HepG2 (cell line): ENCODE data around the gene CYP4B1. TPM values are rescaled to one million over a fixed set of nuclear protein-coding genes. Genes with fewer than 3 reads are reported as not detected.

Experiments
- ATAC-seq: fragments of 200-7000 bp; cut with Tn5 transposase; 3 replicates; pipeline ENCODE4 v1.9.1; 2020; ENCODE audit warnings: mild to moderate bottlenecking, moderate library complexity
- BruUV-seq: library from RNA; stranded (reverse); fragments of 400-500 nt; replicated peaks from 2 replicates; lab custom pipeline; 2021; lab: Mats Ljungman, UMichigan
- CTCF ChIA-PET: fragments of 300-600 bp; formaldehyde crosslinking; extraction: SDS; loops from one replicate; lab custom pipeline; 2021; ENCODE audit warnings: low total read pairs, inconsistent platforms, low intra/inter-chr PET ratio; lab: Yijun Ruan, JAX
- POLR2A ChIA-PET: fragments of 350-600 bp; sonication (Branson Sonifier 250); formaldehyde crosslinking; loops from one replicate; lab custom pipeline; 2020; ENCODE audit warnings: antibody characterized with exemption, inconsistent platforms; lab: Yijun Ruan, JAX
- DNase-seq: peaks from one replicate; pipeline ENCODE4 v3.0.0-alpha.2; 2015; ENCODE audit warnings: low spot score
- FAIRE-seq: peaks from 3 replicates; lab custom pipeline; 2011; peaks lifted over from hg19 to GRCh38; lab: Jason Lieb, UNC
- H2AFZ ChIP-seq: one replicate; pipeline ENCODE4 v1.6.1; 2011; ENCODE audit warnings: low read length, inconsistent platforms
- H3K27ac ChIP-seq: fragments of 300-600 bp; 3 replicates; pipeline ENCODE4 v1.8.0; 2011; ENCODE audit warnings: mixed run types, mild to moderate bottlenecking, mixed read lengths, low read length, inconsistent platforms; ENCODE audit not compliant: insufficient read depth; ENCODE audit errors: extremely low read length
- H3K27me3 ChIP-seq, 2 experiments: fragments of 200-600 bp in 1 of 2; 2 replicates in 1 of 2; 3 replicates in 1 of 2; pipeline versions ENCODE4 v1.6.0 to v1.8.0; 2011; ENCODE audit warnings: low read length in 2 of 2, mild to moderate bottlenecking in 2 of 2, moderate library complexity in 2 of 2, inconsistent platforms in 1 of 2; ENCODE audit not compliant: insufficient read depth in 2 of 2, control insufficient read depth in 1 of 2
- H3K36me3 ChIP-seq, 2 experiments: fragments of 200-600 bp in 1 of 2; replicated peaks in 1 of 2; 2 replicates in 1 of 2; 3 replicates in 1 of 2; pipeline versions ENCODE4 v1.5.1 to v1.8.0; 2011; ENCODE audit warnings: low read length in 2 of 2, inconsistent platforms in 1 of 2; ENCODE audit not compliant: insufficient read depth in 2 of 2, control insufficient read depth in 1 of 2
- H3K4me1 ChIP-seq: 2 replicates; pipeline ENCODE4 v1.5.1; 2012; ENCODE audit warnings: low read length, inconsistent platforms; ENCODE audit not compliant: insufficient read depth
- H3K4me2 ChIP-seq: 2 replicates; pipeline ENCODE4 v1.6.0; 2011; ENCODE audit warnings: low read depth, low read length, inconsistent platforms
- H3K4me3 ChIP-seq, 3 experiments: fragments of 200-600 bp in 1 of 3; sonication (generic), shearing (Covaris generic) in 1 of 3; replicated peaks in 1 of 3; 2 replicates each; pipeline ENCODE4 v1.5.1; 2011 to 2016; ENCODE audit warnings: low read length in 3 of 3, inconsistent platforms in 2 of 3, low read depth in 2 of 3, mild to moderate bottlenecking in 2 of 3, control low read depth in 1 of 3, mixed read lengths in 1 of 3; ENCODE audit not compliant: insufficient read depth in 1 of 3
- H3K79me2 ChIP-seq: one replicate; pipeline ENCODE4 v1.6.1; 2011; ENCODE audit warnings: low read length, inconsistent platforms; ENCODE audit not compliant: insufficient read depth
- H3K9ac ChIP-seq: 2 replicates; pipeline ENCODE4 v1.6.0; 2011; ENCODE audit warnings: mild to moderate bottlenecking, low read depth, low read length, inconsistent platforms; ENCODE audit not compliant: insufficient read depth
- H3K9me3 ChIP-seq: 2 replicates; pipeline ENCODE4 v1.5.1; 2012; ENCODE audit warnings: mild to moderate bottlenecking, low read length
- H4K20me1 ChIP-seq: 2 replicates; pipeline ENCODE4 v1.6.0; 2011; ENCODE audit warnings: inconsistent platforms, mild to moderate bottlenecking, low read length, moderate library complexity; ENCODE audit not compliant: insufficient read depth
- ARHGAP35 ChIP-seq: sonication (generic); formaldehyde crosslinking; IDR thresholded peaks from 2 replicates; pipeline ENCODE4 v1.9.0; 2022; ENCODE audit warnings: mild to moderate bottlenecking, inconsistent platforms, moderate library complexity, missing genetic modification reagents, borderline replicate concordance
- ARNT ChIP-seq: fragments of 450-650 bp; IDR thresholded peaks from 2 replicates; pipeline ENCODE4 v1.6.1; 2017
- CREM ChIP-seq, 2 experiments: sonication (generic) in 1 of 2; formaldehyde crosslinking in 1 of 2; IDR thresholded peaks; 2 replicates each; pipeline versions ENCODE4 v1.4.0 to v1.6.1; 2016 to 2020; ENCODE audit warnings: antibody characterized with exemption in 1 of 2, mild to moderate bottlenecking in 1 of 2, missing genetic modification reagents in 1 of 2
- HDAC6 ChIP-seq: fragments of 200-600 bp; sonication (generic); IDR thresholded peaks from 2 replicates; pipeline ENCODE4 v1.7.0; 2017; ENCODE audit warnings: mild to moderate bottlenecking, antibody characterized with exemption, low read length, low read depth
- KLF6 ChIP-seq: IDR thresholded peaks from 2 replicates; pipeline ENCODE4 v1.8.0; 2016; ENCODE audit warnings: missing biosample characterization, missing genetic modification reagents
- NAIF1 ChIP-seq: sonication (generic); formaldehyde crosslinking; IDR thresholded peaks from 2 replicates; pipeline ENCODE4 v1.5.0; 2020; ENCODE audit warnings: mild to moderate bottlenecking, missing genetic modification reagents, borderline replicate concordance
- NCOA5 ChIP-seq: sonication (generic); formaldehyde crosslinking; IDR thresholded peaks from 2 replicates; pipeline ENCODE4 v1.4.0; 2020; ENCODE audit warnings: missing genetic modification reagents
- PAX8 ChIP-seq: sonication (generic); formaldehyde crosslinking; IDR thresholded peaks from 2 replicates; pipeline ENCODE4 v1.8.0; 2022; ENCODE audit warnings: mild to moderate bottlenecking, missing genetic modification reagents, borderline replicate concordance
- SSRP1 ChIP-seq: IDR thresholded peaks from 2 replicates; pipeline ENCODE4 v1.6.1; 2016; ENCODE audit warnings: control low read depth
- ZFX ChIP-seq: sonication (generic); formaldehyde crosslinking; IDR thresholded peaks from 2 replicates; pipeline ENCODE4 v1.4.0; 2020; ENCODE audit warnings: mild to moderate bottlenecking, low read depth, missing genetic modification reagents, moderate library complexity
- ZNF598 ChIP-seq: sonication (generic); formaldehyde crosslinking; IDR thresholded peaks from 2 replicates; pipeline ENCODE4 v1.5.1; 2020; ENCODE audit warnings: mild to moderate bottlenecking, missing genetic modification reagents, borderline replicate concordance
- ZNF792 ChIP-seq: IDR thresholded peaks from 2 replicates; pipeline ENCODE4 v1.6.1; 2016
- ZZZ3 ChIP-seq: sonication (generic); formaldehyde crosslinking; IDR thresholded peaks from 2 replicates; pipeline ENCODE4 v1.4.0; 2020; ENCODE audit warnings: missing genetic modification reagents, mild to moderate bottlenecking, borderline replicate concordance
- WGBS: methylation state at CpG from one replicate; pipeline ENCODE4 v1.1.6; 2017; ENCODE audit warnings: low lambda C conversion rate; 5-methylcytosine and 5-hydroxymethylcytosine counted together
- in situ Hi-C: cut with HindIII; loops from 2 replicates; pipeline ENCODE4 v1.10.0; 2017; ENCODE audit warnings: low pct_unique_long_range_greater_than_20kb; ENCODE audit not compliant: extremely low pct_ligation_motif_present
- intact Hi-C: fragments of 100-400 bp; cut with micrococcal nuclease; formaldehyde crosslinking; loops from one replicate; pipeline ENCODE4 v1.10.0; 2022; ENCODE audit not compliant: unreplicated experiment
- polyA plus RNA-seq, 8 experiments: library from polyadenylated mRNA; depleted of rRNA in 3 of 8; stranded (reverse) in 7 of 8; unstranded in 1 of 8; fragments of >200 nt; fragmentation: Illumina TruSeq in 4 of 8; extraction: Trizol in 4 of 8; gene quantifications; 2 replicates each; pipeline versions ENCODE4 v1.2.1 to v1.2.3, GENCODE V29; 2011 to 2016; ENCODE audit warnings: low read depth in 4 of 8, missing spikeins in 1 of 8, mixed read lengths in 1 of 8; ENCODE audit not compliant: insufficient read depth in 1 of 8
- total RNA-seq, 5 experiments: library from RNA; depleted of rRNA; stranded (reverse); fragments of >200 nt; fragmentation: Illumina TruSeq; extraction: Trizol; gene quantifications; 2 replicates each; pipeline ENCODE4 v1.2.3, GENCODE V29; 2016; ENCODE audit warnings: low read depth in 1 of 5
- TF ChIP-seq, protein P1 (sequence below): sonication (generic); formaldehyde crosslinking; IDR thresholded peaks from 2 replicates; pipeline ENCODE4 v1.4.0; 2020; ENCODE audit warnings: missing genetic modification reagents
- TF ChIP-seq, protein P2 (sequence below): sonication (generic); formaldehyde crosslinking; IDR thresholded peaks from 2 replicates; pipeline ENCODE4 v1.5.1; 2020; ENCODE audit warnings: missing genetic modification reagents, mild to moderate bottlenecking, borderline replicate concordance
- TF ChIP-seq, protein P3 (sequence below): sonication (generic); formaldehyde crosslinking; IDR thresholded peaks from 2 replicates; pipeline ENCODE4 v1.5.0; 2020; ENCODE audit warnings: mild to moderate bottlenecking, missing genetic modification reagents

CYP4B1 gene
- total and polyA plus RNA-seq, 2 of the 13 experiments (the other 11 are each of a cell fraction or from before 2014, with no cell fraction given), result 0.03 TPM; not detected in 1

DNA sequence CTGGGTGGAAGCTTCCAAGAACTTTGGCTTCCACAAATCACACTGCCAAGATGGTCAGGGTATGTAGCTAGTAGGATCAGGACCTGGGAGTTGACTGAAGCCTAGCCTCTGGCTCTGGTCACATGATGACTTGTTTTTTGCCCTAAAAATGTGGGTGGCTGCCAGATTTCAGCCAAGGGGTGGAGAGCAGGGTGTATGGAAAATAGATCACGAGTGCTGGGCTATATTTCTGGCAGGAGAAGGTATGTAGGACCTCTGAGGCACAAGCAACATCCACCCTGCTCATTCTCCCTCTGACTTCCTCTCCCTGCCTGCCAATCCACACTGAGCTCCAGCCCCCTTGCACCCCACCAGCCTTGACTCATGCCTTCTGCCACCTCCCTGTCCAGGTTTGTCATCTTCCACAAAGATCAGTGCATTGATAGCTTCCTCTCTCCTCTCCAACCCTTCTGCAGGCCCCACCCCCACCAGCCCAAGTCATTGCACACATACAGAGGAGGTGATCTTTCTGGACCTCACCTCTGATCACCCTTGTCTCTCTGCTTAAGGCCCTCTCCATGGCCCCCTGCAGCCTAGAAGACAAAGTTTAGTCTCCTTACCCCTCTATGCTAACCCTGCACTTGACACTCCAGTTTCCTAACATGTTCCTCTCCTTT lies 8.3 kb upstream of the CYP4B1 start:
- H3K9ac ChIP-seq, result no peak overlapping the region
- in situ Hi-C loops (no loop called here), intact Hi-C loops (no loop called here)
- H3K27ac ChIP-seq, result no peak overlapping the region
- H4K20me1 ChIP-seq, result no peaks in the 10 kb centered on the region
- no peak for TF ChIP-seq NCOA5 (CRISPR knock-in tag)
- TF ChIP-seq, protein P1, sequence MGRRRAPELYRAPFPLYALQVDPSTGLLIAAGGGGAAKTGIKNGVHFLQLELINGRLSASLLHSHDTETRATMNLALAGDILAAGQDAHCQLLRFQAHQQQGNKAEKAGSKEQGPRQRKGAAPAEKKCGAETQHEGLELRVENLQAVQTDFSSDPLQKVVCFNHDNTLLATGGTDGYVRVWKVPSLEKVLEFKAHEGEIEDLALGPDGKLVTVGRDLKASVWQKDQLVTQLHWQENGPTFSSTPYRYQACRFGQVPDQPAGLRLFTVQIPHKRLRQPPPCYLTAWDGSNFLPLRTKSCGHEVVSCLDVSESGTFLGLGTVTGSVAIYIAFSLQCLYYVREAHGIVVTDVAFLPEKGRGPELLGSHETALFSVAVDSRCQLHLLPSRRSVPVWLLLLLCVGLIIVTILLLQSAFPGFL (CRISPR knock-in tag), result no peak
- ATAC-seq (no peak), DNase-seq (no peak), FAIRE-seq (no peak)
- H3K27me3 ChIP-seq, result no peaks in the 10 kb centered on the region
- no peaks in the 10 kb centered on the region for H3K36me3 ChIP-seq
- H3K9me3 ChIP-seq, result no peaks in the 10 kb centered on the region
- H3K4me3 ChIP-seq, result no peak overlapping the region
- peaks cover 19% of the 10 kb centered on the region for H3K4me1 ChIP-seq
- WGBS, result 0% methylated on average over 1 of the region's 1 CpG
- H3K4me2 ChIP-seq, result no peak overlapping the region
- POLR2A ChIA-PET, result no interaction called here
- H3K79me2 ChIP-seq, result no peaks in the 10 kb centered on the region
- CTCF ChIA-PET, result no interaction called here
- no TSS peak for BruUV-seq
- H2AFZ ChIP-seq, result no peak overlapping the region

DNA sequence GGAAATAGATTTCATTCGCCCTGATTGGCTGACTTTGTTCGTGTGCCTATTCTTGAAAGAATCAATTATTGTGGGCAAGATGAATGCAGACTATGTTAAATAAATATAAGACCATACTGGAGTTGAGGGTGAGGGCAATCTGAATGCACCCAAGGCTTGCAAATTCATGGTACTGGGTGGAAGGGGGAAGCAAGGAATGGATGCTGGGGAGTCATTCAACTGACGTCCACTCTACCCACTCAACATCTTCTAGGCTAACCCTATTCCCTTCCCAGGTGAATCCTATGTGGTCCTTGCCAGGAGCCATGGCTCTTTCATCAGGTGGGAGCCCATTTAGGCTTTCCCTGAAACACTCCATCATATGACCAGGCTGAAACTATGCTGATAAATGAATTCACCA lies 5.7 kb upstream of the CYP4B1 start:
- BruUV-seq, result no TSS peak
- Histone ChIP-seq H3K4me3 (no peak overlapping the region), H3K79me2 (no peaks in the 10 kb centered on the region), H3K4me1 (peaks cover 14% of the 10 kb centered on the region), H3K27ac (no peak overlapping the region), H4K20me1 (no peaks in the 10 kb centered on the region), H3K4me2 (no peak overlapping the region), H2AFZ (no peak overlapping the region), H3K27me3 (no peaks in the 10 kb centered on the region), H3K9ac (no peak overlapping the region), H3K9me3 (no peaks in the 10 kb centered on the region), H3K36me3 (no peaks in the 10 kb centered on the region)
- in situ Hi-C loops (no loop called here), intact Hi-C loops (no loop called here)
- ChIA-PET CTCF (no interaction called here), POLR2A (no interaction called here)
- WGBS, result 1% methylated on average over 3 of the region's 3 CpGs
- FAIRE-seq (no peak), ATAC-seq (no peak), DNase-seq (no peak)
- TF ChIP-seq ZNF598 (CRISPR knock-in tag) (no peak), PAX8 (CRISPR knock-in tag) (no peak), NAIF1 (no peak), ARNT (no peak), SSRP1 (no peak), KLF6 (CRISPR knock-in tag) (no peak), HDAC6 (no peak), ZFX (CRISPR knock-in tag) (no peak), ZNF792 (CRISPR knock-in tag) (no peak), CREM (IDR thresholded peaks at IDR 0.05) (no peak), CREM (CRISPR knock-in tag; IDR thresholded peaks at IDR 0.05) (no peak), ZZZ3 (CRISPR knock-in tag) (no peak), ARHGAP35 (CRISPR knock-in tag) (no peak)
- TF ChIP-seq, protein P2, sequence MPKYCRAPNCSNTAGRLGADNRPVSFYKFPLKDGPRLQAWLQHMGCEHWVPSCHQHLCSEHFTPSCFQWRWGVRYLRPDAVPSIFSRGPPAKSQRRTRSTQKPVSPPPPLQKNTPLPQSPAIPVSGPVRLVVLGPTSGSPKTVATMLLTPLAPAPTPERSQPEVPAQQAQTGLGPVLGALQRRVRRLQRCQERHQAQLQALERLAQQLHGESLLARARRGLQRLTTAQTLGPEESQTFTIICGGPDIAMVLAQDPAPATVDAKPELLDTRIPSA (CRISPR knock-in tag), result no peak
- TF ChIP-seq, protein P3, sequence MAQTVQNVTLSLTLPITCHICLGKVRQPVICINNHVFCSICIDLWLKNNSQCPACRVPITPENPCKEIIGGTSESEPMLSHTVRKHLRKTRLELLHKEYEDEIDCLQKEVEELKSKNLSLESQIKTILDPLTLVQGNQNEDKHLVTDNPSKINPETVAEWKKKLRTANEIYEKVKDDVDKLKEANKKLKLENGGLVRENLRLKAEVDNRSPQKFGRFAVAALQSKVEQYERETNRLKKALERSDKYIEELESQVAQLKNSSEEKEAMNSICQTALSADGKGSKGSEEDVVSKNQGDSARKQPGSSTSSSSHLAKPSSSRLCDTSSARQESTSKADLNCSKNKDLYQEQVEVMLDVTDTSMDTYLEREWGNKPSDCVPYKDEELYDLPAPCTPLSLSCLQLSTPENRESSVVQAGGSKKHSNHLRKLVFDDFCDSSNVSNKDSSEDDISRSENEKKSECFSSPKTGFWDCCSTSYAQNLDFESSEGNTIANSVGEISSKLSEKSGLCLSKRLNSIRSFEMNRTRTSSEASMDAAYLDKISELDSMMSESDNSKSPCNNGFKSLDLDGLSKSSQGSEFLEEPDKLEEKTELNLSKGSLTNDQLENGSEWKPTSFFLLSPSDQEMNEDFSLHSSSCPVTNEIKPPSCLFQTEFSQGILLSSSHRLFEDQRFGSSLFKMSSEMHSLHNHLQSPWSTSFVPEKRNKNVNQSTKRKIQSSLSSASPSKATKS (CRISPR knock-in tag), result no peak
